Calu3 (cell line): ENCODE data around the gene RNF135. TPM values are rescaled to one million over a fixed set of nuclear protein-coding genes. Genes with fewer than 3 reads are reported as not detected.

Experiments
- BruUV-seq: library from RNA; stranded (reverse); fragments of 400-500 nt; replicated peaks from 2 replicates; lab custom pipeline; 2021; lab: Mats Ljungman, UMichigan
- CTCF ChIA-PET: fragments of 300-600 bp; sonication (Branson Sonifier 250); formaldehyde crosslinking; loops from one replicate; lab custom pipeline; 2022; ENCODE audit warnings: antibody characterized with exemption; lab: Charles Lee
- DNase-seq: peaks from one replicate; pipeline ENCODE4 v3.0.0; 2022
- H3K27ac Mint-ChIP-seq: one replicate; pipeline ENCODE4 v1.8.0; 2022; ENCODE audit warnings: mixed read lengths; ENCODE audit not compliant: unreplicated experiment
- H3K27me3 Mint-ChIP-seq: one replicate; pipeline ENCODE4 v1.8.0; 2022; ENCODE audit warnings: mixed read lengths; ENCODE audit not compliant: unreplicated experiment
- H3K36me3 Mint-ChIP-seq: one replicate; pipeline ENCODE4 v1.8.0; 2022; ENCODE audit warnings: mild to moderate bottlenecking, moderate library complexity, mixed read lengths; ENCODE audit not compliant: insufficient read depth, unreplicated experiment
- H3K4me1 Mint-ChIP-seq: one replicate; pipeline ENCODE4 v1.8.0; 2022; ENCODE audit warnings: mild to moderate bottlenecking, low read depth, mixed read lengths; ENCODE audit not compliant: unreplicated experiment
- H3K4me3 Mint-ChIP-seq: one replicate; pipeline ENCODE4 v1.8.0; 2022; ENCODE audit warnings: mild to moderate bottlenecking, low read depth, moderate library complexity, mixed read lengths; ENCODE audit not compliant: unreplicated experiment
- H3K9me3 Mint-ChIP-seq: one replicate; pipeline ENCODE4 v1.8.0; 2022; ENCODE audit warnings: low read depth, mixed read lengths; ENCODE audit not compliant: unreplicated experiment
- intact Hi-C: fragments of 100-400 bp; cut with micrococcal nuclease; formaldehyde crosslinking; loops from one replicate; pipeline ENCODE4 v1.10.0; 2022; ENCODE audit not compliant: unreplicated experiment
- total RNA-seq: library from RNA; stranded (reverse); gene quantifications from 2 replicates; pipeline ENCODE4 v1.2.3, GENCODE V29; 2022
- TF ChIP-seq, protein P1 (sequence below): fragments of 200-600 bp; IDR thresholded peaks from one replicate; pipeline ENCODE4 v1.8.0; 2022; ENCODE audit warnings: antibody characterized with exemption; ENCODE audit not compliant: unreplicated experiment

RNF135 gene
- total RNA-seq, 1 experiment from 2014 or later = 7.5 TPM

DNA sequence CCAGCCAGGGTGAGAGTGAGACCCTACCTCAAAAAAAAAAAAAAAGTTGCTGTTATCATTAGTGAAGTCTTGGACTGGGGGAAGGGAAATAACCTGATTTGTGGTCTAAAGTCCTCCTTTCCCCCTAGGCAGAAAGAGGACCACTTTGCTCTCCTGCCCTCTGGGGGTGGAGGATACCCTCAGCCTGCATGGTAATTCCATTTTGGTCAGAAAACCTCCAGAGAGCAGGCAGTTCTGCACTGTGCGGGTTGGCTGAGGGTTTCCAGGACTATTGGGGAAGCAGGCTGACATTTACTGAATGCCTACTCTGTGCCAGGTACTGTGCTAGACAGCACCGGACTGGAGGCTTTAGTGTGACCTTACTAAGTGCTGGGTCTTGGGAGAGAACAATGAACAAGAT is 46.5 kb upstream of the RNF135 start:
- Mint-ChIP-seq H3K9me3 (no peaks in the 10 kb centered on the region), H3K4me3 (no peak overlapping the region), H3K27ac (no peak overlapping the region), H3K4me1 (peaks cover 11% of the 10 kb centered on the region), H3K27me3 (peaks cover 67% of the 10 kb centered on the region), H3K36me3 (peaks cover 4% of the 10 kb centered on the region)
- CTCF ChIA-PET = no interaction called here
- BruUV-seq = no TSS peak
- DNase-seq = no peak
- TF ChIP-seq, protein P1, sequence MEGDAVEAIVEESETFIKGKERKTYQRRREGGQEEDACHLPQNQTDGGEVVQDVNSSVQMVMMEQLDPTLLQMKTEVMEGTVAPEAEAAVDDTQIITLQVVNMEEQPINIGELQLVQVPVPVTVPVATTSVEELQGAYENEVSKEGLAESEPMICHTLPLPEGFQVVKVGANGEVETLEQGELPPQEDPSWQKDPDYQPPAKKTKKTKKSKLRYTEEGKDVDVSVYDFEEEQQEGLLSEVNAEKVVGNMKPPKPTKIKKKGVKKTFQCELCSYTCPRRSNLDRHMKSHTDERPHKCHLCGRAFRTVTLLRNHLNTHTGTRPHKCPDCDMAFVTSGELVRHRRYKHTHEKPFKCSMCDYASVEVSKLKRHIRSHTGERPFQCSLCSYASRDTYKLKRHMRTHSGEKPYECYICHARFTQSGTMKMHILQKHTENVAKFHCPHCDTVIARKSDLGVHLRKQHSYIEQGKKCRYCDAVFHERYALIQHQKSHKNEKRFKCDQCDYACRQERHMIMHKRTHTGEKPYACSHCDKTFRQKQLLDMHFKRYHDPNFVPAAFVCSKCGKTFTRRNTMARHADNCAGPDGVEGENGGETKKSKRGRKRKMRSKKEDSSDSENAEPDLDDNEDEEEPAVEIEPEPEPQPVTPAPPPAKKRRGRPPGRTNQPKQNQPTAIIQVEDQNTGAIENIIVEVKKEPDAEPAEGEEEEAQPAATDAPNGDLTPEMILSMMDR = no peak
- intact Hi-C loops = no loop called here

DNA sequence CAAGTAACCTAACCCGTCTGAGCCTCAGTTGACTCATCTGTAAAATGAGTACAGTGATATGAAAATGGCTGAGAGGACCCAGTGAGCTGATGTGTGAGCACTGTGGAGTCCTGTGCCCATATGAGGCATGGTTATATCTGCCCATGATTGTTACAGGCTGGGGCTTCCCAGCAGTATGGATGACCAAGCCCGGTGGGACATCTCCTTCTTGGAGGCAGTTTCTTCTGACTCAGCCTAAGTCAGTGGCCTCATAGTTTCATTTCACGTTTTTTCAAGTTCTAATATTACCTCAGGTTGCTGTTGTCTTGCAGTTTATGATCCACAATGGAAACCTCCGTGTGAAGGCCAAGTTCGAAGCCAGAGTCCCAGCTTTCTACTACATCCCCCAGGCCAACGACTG is 44.3 kb upstream of the RNF135 start:
- Mint-ChIP-seq H3K27ac (no peak overlapping the region), H3K9me3 (no peaks in the 10 kb centered on the region), H3K4me3 (no peak overlapping the region), H3K27me3 (peaks cover 48% of the 10 kb centered on the region), H3K36me3 (peaks cover 2% of the 10 kb centered on the region), H3K4me1 (no peaks in the 10 kb centered on the region)
- no TSS peak for BruUV-seq
- no peak for DNase-seq
- TF ChIP-seq, protein P1 = no peak
- intact Hi-C loops = no loop called here
- CTCF ChIA-PET = no interaction called here

DNA sequence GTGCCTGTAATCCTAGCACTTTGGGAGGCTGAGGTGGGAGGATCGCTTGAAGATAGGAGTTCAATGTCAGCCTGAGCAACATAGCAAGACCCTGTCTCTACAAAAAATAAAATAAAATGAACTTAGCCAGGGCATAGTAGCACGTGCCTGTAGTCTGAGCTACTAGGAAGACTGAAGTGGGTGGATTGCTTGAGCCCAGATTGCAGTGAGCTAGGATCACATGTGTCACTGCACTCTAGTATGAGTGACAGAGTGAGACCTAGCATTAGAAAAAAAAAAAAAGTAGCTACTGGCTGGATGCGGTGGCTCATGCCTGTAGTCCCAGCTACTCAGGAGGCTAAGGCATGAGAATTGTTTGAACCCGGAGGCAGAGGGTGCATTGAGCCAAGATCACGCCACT is 43.1 kb upstream of the RNF135 start:
- no peaks in the 10 kb centered on the region for H3K36me3 Mint-ChIP-seq
- no peaks in the 10 kb centered on the region for H3K9me3 Mint-ChIP-seq
- CTCF ChIA-PET = interaction anchor here (0.6 to 0.7 kb wide), 2 partner anchors 12 to 121 kb away, joined by 3 to 5 read pairs; no protein-coding TSS in a partner anchor
- H3K4me1 Mint-ChIP-seq = no peaks in the 10 kb centered on the region
- no peak overlapping the region for H3K4me3 Mint-ChIP-seq
- H3K27me3 Mint-ChIP-seq = peaks cover 36% of the 10 kb centered on the region
- no TSS peak for BruUV-seq
- intact Hi-C loops = no loop called here
- no peak overlapping the region for H3K27ac Mint-ChIP-seq
- TF ChIP-seq, protein P1 = no peak
- no peak for DNase-seq

DNA sequence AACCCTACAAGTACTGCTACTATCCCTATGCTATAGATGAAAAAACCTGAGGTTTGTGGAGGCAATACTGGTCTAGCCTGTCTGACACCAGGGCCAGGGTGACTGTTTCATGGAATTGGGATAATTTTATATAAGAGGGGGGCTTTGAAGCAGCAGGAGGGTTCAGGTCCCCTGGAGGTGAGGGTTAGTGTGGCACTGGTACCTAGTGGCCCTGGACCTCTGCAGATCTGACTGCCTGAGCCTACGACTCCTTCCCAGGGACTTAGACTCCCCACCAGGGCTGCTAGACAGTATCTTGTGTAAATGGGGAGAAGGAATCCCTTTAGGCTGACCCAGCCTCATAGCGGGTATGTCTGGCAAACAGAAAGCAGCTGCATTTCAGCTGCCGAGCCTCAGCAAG is 42.3 kb upstream of the RNF135 start:
- Mint-ChIP-seq H3K27ac (no peak overlapping the region), H3K4me3 (no peak overlapping the region), H3K4me1 (no peaks in the 10 kb centered on the region), H3K9me3 (no peaks in the 10 kb centered on the region), H3K27me3 (peaks cover 32% of the 10 kb centered on the region), H3K36me3 (no peaks in the 10 kb centered on the region)
- BruUV-seq = no TSS peak
- TF ChIP-seq, protein P1 = no peak
- CTCF ChIA-PET = interaction anchor here (0.6 to 0.7 kb wide), 2 partner anchors 11 to 120 kb away, joined by 3 to 5 read pairs; no protein-coding TSS in a partner anchor
- intact Hi-C loops = no loop called here
- DNase-seq = no peak
